ENCODE measurements around the gene PIMREG.

- TF ChIP-seq POLR2A (IDR thresholded peaks at IDR 0.05) (no peak), CTCF (IDR thresholded peaks at IDR 0.05) (no peak), POLR2AphosphoS5 (IDR thresholded peaks at IDR 0.05) (no peak)
These were observed 26.0 kb downstream of the PIMREG start for GRCh38 chr17:6470146-6470718.

All from breast epithelium (tissue), 3 donors.